ENCODE measurements around the gene UBAC2.

UBAC2 gene

DNA sequence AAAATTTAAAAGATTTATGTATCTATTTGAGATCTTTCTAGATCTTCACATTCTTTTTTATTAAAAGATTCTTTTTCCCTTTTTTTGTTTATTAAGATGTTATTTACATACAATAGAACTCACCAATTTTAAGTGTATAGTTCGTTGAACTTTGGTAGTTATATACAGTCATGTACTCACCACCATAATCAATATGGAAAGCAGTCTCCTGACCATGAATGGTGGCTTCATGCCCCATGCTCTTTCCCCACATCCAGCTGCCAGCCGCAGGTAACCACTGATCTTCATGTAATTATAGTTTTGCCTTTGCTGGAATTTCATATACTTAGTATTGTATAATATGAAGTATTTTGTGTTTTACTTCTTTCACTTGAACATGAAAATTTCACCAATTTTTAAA is 127.1 kb downstream of the UBAC2 start:
- no peak for FAIRE-seq

GRCh38 chr13:99329477-99329876 is 128.8 kb downstream of the UBAC2 start:
- DNase-seq (ENCODE audit: insufficient read length, low spot score) = no peak
- FAIRE-seq = no peak

More for the DNA sequence above, 127.1 kb downstream of the UBAC2 start:
- no peak for DNase-seq (ENCODE audit: insufficient read length, low spot score)

DNA sequence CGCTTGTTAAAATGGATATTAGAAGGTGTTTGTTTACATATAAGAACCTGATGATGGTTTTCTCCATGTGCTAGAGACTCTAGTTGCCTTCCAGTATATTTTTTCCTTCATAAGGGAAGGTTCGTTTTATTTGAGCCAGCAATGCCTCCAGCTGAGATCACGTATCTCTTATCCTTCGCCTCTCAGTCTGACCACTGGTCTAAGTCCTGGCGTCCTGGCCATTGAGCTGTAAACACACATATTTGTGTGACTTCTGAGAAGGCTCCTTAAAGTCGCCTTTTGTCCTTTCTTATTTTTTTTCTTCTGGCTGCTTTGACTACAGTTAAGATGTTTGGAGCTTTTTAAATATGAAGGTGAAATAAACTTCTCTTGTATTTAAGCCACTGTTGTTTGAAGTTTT is 130.3 kb downstream of the UBAC2 start:
- FAIRE-seq (no peak), DNase-seq (ENCODE audit: insufficient read length, low spot score) (no peak)

GRCh38 chr13:99331881-99332293 is 131.2 kb downstream of the UBAC2 start:
- no peak for FAIRE-seq

GRCh38 chr13:99332456-99332855 is 131.8 kb downstream of the UBAC2 start:
- no peak for FAIRE-seq
- no peak for DNase-seq (ENCODE audit: insufficient read length, low spot score)

More at GRCh38 chr13:99331881-99332293, 131.2 kb downstream of the UBAC2 start:
- no peak for DNase-seq (ENCODE audit: insufficient read length, low spot score)

GRCh38 chr13:99334221-99334620 is 133.6 kb downstream of the UBAC2 start:
- no peak for FAIRE-seq

GRCh38 chr13:99335087-99335486 is 134.4 kb downstream of the UBAC2 start:
- no peak for DNase-seq (ENCODE audit: insufficient read length, low spot score)
- no peak for FAIRE-seq

More at GRCh38 chr13:99334221-99334620, 133.6 kb downstream of the UBAC2 start:
- DNase-seq (ENCODE audit: insufficient read length, low spot score) = no peak

DNA sequence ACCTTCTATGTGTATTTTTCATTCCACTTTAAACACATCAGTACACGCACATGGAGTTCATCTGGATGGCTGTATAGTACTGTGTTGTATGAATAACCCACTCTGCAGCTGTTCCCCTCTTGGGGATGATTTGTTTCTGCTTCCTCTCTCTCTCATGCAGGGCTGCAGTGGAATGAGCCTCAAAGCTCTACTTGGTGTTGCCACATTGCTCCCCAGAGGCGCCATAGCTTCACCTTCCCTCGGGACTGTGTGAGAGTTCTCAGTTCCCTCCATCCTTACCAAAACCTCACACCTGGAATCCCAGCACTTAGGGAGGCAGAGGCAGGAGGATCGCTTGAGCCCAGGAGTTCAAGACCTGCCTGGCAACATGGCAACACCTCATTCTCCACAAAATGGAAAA is 134.9 kb downstream of the UBAC2 start:
- DNase-seq (ENCODE audit: insufficient read length, low spot score) = no peak
- no peak for FAIRE-seq

DNA sequence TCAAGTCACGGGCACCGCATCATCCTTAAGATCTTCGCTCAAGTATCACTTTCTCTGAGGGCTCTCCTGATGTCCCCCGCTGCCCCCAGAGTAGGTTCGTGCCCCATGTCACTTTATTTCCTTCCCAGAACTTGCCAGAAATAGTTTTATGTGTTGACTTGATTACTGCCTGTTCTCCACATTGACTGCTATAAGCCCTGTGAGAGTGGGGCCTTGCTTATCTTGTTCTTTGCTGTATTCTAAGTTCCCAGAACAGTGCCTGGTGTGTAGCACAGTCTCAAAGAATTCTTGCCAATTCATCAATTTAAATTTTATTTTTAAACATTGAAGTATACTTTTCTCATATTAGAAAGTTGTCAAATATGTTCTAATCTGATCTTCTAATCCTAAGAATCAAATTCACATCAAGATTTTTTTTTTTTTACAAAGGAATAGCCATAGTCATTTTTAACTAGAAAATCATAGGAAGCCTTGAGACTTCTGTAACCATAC is 138.6 kb downstream of the UBAC2 start:
- DNase-seq (ENCODE audit: insufficient read length, low spot score) (no peak), FAIRE-seq (no peak)

- DNase-seq (ENCODE audit: insufficient read length, low spot score) (no peak), FAIRE-seq (no peak)
These were observed 139.2 kb downstream of the UBAC2 start for GRCh38 chr13:99339736-99340397.

DNA sequence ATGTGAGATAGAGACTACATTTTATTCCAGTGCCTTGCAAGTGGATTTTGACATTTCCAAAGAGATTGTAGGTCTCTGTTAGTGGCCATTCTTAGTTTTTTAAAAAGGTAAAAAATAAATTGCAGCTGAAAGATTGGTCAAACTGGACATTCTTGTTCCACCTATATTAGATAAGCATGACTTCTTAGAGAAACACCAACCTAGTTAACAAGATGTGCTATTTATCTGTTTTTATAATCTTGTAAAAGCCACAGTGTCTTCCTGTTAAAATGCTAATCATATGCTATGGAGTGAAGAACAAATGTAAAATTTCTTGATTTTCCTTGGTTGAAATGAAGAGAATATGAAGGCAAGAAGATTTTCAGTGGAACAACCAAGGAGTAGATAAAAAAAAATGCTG is 140.0 kb downstream of the UBAC2 start:
- FAIRE-seq = no peak

DNA sequence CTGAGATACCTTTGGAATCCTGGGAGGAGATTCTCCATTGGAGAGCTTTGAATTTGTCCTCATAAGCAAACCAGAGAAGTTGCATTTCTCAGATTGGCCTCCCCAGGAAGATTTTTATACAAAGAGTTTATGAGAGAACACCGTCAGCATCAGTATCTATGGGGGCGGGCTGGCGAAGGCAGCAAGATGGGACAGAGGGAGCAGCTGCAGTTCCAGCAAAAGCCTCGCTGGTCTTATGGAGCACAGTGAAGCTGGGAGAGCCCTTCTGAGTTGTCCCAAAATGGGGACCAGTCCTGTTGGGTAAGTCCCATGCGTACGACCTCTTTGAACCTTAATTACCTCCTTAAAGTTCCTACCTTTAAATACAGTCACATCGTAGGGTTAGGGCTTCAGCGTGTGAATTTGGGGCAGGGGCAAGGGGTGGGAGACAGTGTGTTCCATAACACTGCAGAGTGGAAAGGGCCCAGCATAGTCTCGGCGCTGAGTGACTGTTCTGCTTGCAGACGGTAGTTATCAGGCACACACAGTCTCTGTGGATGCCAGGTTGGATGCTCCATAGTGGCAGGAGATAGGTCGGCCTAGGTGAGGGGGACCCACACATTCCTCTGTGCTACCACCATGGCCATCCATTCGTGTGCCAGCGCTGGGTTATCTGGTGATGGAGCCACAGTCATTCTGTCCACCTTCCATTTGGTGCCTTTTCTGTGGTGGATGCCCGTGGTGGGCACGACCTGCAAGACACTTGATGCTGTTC is 141.5 kb downstream of the UBAC2 start:
- DNase-seq (ENCODE audit: insufficient read length, low spot score) (no peak), FAIRE-seq (no peak)

More for the DNA sequence above, 140.0 kb downstream of the UBAC2 start:
- DNase-seq (ENCODE audit: insufficient read length, low spot score) = no peak

GRCh38 chr13:99342723-99343315 is 142.2 kb downstream of the UBAC2 start:
- no peak for DNase-seq (ENCODE audit: insufficient read length, low spot score)
- FAIRE-seq = no peak

DNA sequence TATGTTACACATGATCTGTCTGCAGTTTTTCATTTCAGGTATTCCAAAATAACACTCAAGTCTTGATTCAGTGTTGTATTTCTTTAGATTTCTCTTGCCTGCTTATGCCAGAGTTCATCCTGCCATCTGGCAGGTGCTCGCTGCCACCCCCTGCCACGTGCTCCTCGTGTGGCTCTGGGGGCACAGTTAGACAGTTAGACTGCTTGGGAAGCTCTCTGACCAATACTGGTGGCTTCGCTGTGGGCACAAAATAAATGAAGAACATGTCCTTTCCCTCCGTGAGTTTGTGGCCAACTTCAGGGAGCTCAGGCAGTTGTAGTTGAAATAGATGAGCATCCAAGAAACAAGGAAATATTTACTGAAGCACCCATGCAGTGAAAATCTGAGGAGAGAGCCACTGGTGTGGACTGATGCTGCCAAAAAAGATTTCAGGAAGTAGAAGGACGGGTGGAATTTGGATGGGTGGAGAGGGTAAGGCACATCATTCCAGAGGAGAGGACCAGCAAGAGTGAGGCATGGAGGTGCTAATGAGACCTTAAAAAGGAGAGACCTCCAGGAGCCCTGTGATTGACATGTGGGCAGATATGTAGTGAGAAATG is 144.1 kb downstream of the UBAC2 start:
- FAIRE-seq = no peak
- DNase-seq (ENCODE audit: insufficient read length, low spot score) = no peak

GRCh38 chr13:99345345-99345744 is 144.7 kb downstream of the UBAC2 start:
- DNase-seq (ENCODE audit: insufficient read length, low spot score) (no peak), FAIRE-seq (no peak)

GRCh38 chr13:99346335-99347042 is 145.8 kb downstream of the UBAC2 start:
- FAIRE-seq (no peak), DNase-seq (ENCODE audit: insufficient read length, low spot score) (no peak)

GRCh38 chr13:99347335-99347878 is 146.8 kb downstream of the UBAC2 start:
- no peak for DNase-seq (ENCODE audit: insufficient read length, low spot score)
- no peak for FAIRE-seq

DNA sequence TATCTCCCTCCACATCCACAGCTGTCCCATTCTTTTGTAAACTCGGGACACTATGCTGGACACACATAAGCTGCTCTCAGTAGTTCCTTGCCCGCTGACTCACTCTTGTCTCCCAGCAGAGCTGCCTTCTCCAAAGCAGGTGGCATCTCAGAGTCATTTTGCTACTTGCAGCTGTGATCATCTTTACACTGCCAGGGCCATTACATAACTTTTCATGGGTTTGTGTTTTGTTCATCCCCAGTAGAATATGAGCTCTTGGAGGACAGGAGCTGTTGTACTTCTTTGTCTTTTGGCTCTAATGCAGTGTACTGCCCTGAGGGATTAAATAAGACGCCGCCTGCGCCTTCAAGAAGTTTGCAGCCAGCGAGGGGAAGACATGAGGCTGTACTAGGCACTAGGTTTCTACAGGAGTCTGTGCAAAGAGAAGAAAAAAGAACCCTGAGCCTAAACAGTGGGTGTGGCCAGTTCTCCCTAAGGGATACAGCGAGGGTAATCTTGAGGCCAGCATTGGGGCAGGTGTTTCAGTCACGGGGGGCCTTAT is 147.3 kb downstream of the UBAC2 start:
- FAIRE-seq (no peak), DNase-seq (ENCODE audit: insufficient read length, low spot score) (no peak)

DNA sequence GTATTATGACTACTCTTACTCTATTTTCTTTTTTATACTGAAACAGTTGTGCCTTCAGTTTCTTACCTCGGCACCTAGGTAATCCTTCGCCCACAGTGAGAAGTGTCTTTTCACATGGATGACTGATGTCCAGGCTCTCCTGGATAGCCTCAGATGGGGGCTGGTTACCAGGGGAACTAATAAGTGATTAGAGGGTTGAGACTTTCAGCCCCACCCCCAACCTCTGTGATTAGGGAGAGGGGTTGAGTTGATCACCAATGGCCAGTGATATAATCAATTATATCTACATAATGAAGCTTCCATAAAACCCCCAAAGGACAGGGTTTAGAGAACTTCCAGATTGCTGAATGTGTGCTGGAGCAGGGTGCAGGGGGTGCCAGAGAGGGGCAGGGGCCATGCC is 149.5 kb downstream of the UBAC2 start:
- DNase-seq (ENCODE audit: insufficient read length, low spot score) (no peak), FAIRE-seq (no peak)

GRCh38 chr13:99351772-99352171 is 151.1 kb downstream of the UBAC2 start:
- DNase-seq (ENCODE audit: insufficient read length, low spot score) (no peak), FAIRE-seq (no peak)
